SK-N-SH treated with all-trans-retinoic acid at 6 μM for 48 hours (cell line): ENCODE measurements around the gene MBOAT7.

Experiments used
- ATAC-seq: fragments of 200-7000 bp; cut with Tn5 transposase; 3 replicates; pipeline ENCODE4 v1.9.1; 2020; ENCODE audit warnings: mild to moderate bottlenecking, moderate library complexity
- ARNTL ChIP-seq: fragments of 450-650 bp; formaldehyde crosslinking; IDR thresholded peaks from 2 replicates; pipeline ENCODE4 v1.5.0; 2020; ENCODE audit warnings: low read depth, mild to moderate bottlenecking, moderate library complexity, borderline replicate concordance
- BACH2 ChIP-seq: fragments of 250-450 bp; sonication (Bioruptor Pico); IDR thresholded peaks from 2 replicates; pipeline ENCODE4 v1.9.0; 2021; ENCODE audit warnings: mild to moderate bottlenecking, borderline replicate concordance
- CSDC2 ChIP-seq: fragments of 250-450 bp; sonication (Bioruptor Pico); IDR thresholded peaks from 2 replicates; pipeline ENCODE4 v1.5.0; 2020; ENCODE audit warnings: mild to moderate bottlenecking, moderate library complexity
- ESRRG ChIP-seq: fragments of 250-450 bp; sonication (Bioruptor Pico); IDR thresholded peaks from 2 replicates; pipeline ENCODE4 v1.6.1; 2021; ENCODE audit warnings: mild to moderate bottlenecking
- GLIS3 ChIP-seq: fragments of 250-450 bp; sonication (Bioruptor Pico); IDR thresholded peaks from 2 replicates; pipeline ENCODE4 v1.5.0; 2020; ENCODE audit warnings: mild to moderate bottlenecking, moderate library complexity
- OSR1 ChIP-seq: fragments of 250-450 bp; sonication (Bioruptor Pico); IDR thresholded peaks from 2 replicates; pipeline ENCODE4 v1.8.0; 2022; ENCODE audit warnings: moderate library complexity, mild to moderate bottlenecking, inconsistent platforms
- PPARA ChIP-seq: fragments of 250-450 bp; sonication (Bioruptor Pico); IDR thresholded peaks from 2 replicates; pipeline ENCODE4 v1.5.0; 2020; ENCODE audit warnings: mild to moderate bottlenecking, borderline replicate concordance
- RARB ChIP-seq: fragments of 250-450 bp; sonication (Bioruptor Pico); IDR thresholded peaks from 2 replicates; pipeline ENCODE4 v1.8.0; 2021; ENCODE audit warnings: mild to moderate bottlenecking, moderate library complexity
- SNAI2 ChIP-seq: fragments of 250-450 bp; sonication (Bioruptor Pico); IDR thresholded peaks from 2 replicates; pipeline ENCODE4 v1.5.0; 2020; ENCODE audit warnings: mild to moderate bottlenecking, moderate library complexity
- TCF4 ChIP-seq: fragments of 250-450 bp; sonication (Bioruptor Pico); IDR thresholded peaks from 2 replicates; pipeline ENCODE4 v1.8.0; 2021; ENCODE audit warnings: mild to moderate bottlenecking, moderate library complexity, borderline replicate concordance
- TOX ChIP-seq: fragments of 250-450 bp; sonication (Bioruptor Pico); IDR thresholded peaks from 2 replicates; pipeline ENCODE4 v1.8.0; 2021; ENCODE audit warnings: mild to moderate bottlenecking, moderate library complexity, borderline replicate concordance
- ZC3H10 ChIP-seq: fragments of 250-450 bp; sonication (Bioruptor Pico); IDR thresholded peaks from 2 replicates; pipeline ENCODE4 v1.5.1; 2021; ENCODE audit warnings: mild to moderate bottlenecking, moderate library complexity
- ZFP3 ChIP-seq: fragments of 250-450 bp; sonication (Bioruptor Pico); IDR thresholded peaks from 2 replicates; pipeline ENCODE4 v1.5.0; 2020; ENCODE audit warnings: mild to moderate bottlenecking, moderate library complexity
- ZNF70 ChIP-seq: fragments of 450-650 bp; formaldehyde crosslinking; IDR thresholded peaks from 2 replicates; pipeline ENCODE4 v1.5.0; 2020; ENCODE audit warnings: mild to moderate bottlenecking, moderate library complexity
- ZNF8 ChIP-seq: fragments of 450-650 bp; formaldehyde crosslinking; IDR thresholded peaks from 2 replicates; pipeline ENCODE4 v1.5.0; 2020; ENCODE audit warnings: mild to moderate bottlenecking, moderate library complexity
- TF ChIP-seq, protein P1 (sequence below): fragments of 250-450 bp; sonication (Bioruptor Pico); IDR thresholded peaks from 2 replicates; pipeline ENCODE4 v1.5.1; 2021; ENCODE audit warnings: mild to moderate bottlenecking, moderate library complexity
- TF ChIP-seq, protein P2 (sequence below): fragments of 250-450 bp; sonication (Bioruptor Pico); IDR thresholded peaks from 2 replicates; pipeline ENCODE4 v1.8.0; 2020; ENCODE audit warnings: mild to moderate bottlenecking, moderate library complexity, borderline replicate concordance
- TF ChIP-seq, protein P3 (sequence below): fragments of 250-450 bp; sonication (Bioruptor Pico); IDR thresholded peaks from 2 replicates; pipeline ENCODE4 v1.8.0; 2021; ENCODE audit warnings: low read depth, mild to moderate bottlenecking, moderate library complexity, borderline replicate concordance
- TF ChIP-seq, protein P4 (sequence below): fragments of 250-450 bp; sonication (Bioruptor Pico); IDR thresholded peaks from 2 replicates; pipeline ENCODE4 v1.5.0; 2020; ENCODE audit warnings: mild to moderate bottlenecking, moderate library complexity

The MBOAT7 gene

GRCh38 chr19:54168174-54168917, 21.0 kb downstream of the MBOAT7 start:
- no peak for TF ChIP-seq ZNF8 (CRISPR knock-in tag)
- TF ChIP-seq GLIS3 (CRISPR knock-in tag) = peak; percentile 41; the same call in 1 of the 2 replicates
- peak; percentile 93 for ATAC-seq

DNA sequence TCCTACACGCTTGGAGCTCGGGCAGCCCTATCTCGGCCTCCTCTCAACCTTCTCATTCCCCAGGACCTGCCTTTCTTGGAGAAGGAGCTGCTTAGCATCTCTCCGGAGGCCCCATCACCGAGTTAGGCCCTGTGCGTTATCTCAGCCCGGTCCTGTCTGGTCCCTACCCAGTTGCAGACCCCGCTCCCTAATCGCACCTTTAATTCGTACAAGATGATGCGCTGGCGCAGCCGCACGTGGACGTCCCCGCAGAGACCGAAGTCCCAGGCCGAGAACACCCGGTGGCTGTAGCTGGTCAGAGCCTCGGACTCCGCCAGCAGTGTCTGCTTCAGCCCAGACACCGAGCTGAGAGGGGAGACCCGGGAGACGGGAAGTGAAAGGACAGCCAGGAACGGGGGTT, 24.2 kb downstream of the MBOAT7 start:
- ATAC-seq = no peak
- no peak for TF ChIP-seq BACH2 (CRISPR knock-in tag)
- no peak for TF ChIP-seq ARNTL (CRISPR knock-in tag)
- no peak for TF ChIP-seq PPARA (CRISPR knock-in tag)
- TF ChIP-seq TCF4 = no peak
- no peak for TF ChIP-seq ZNF70 (CRISPR knock-in tag)
- TF ChIP-seq ZNF8 (CRISPR knock-in tag) = no peak
- TF ChIP-seq RARB (CRISPR knock-in tag) = no peak
- TF ChIP-seq SNAI2 (CRISPR knock-in tag) = no peak
- TF ChIP-seq, protein P1, sequence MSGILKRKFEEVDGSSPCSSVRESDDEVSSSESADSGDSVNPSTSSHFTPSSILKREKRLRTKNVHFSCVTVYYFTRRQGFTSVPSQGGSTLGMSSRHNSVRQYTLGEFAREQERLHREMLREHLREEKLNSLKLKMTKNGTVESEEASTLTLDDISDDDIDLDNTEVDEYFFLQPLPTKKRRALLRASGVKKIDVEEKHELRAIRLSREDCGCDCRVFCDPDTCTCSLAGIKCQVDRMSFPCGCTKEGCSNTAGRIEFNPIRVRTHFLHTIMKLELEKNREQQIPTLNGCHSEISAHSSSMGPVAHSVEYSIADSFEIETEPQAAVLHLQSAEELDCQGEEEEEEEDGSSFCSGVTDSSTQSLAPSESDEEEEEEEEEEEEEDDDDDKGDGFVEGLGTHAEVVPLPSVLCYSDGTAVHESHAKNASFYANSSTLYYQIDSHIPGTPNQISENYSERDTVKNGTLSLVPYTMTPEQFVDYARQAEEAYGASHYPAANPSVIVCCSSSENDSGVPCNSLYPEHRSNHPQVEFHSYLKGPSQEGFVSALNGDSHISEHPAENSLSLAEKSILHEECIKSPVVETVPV (CRISPR knock-in tag) = no peak
- no peak for TF ChIP-seq ZFP3 (CRISPR knock-in tag)
- TF ChIP-seq ESRRG (CRISPR knock-in tag) = no peak
- TF ChIP-seq ZC3H10 (CRISPR knock-in tag) = no peak
- TF ChIP-seq, protein P2, sequence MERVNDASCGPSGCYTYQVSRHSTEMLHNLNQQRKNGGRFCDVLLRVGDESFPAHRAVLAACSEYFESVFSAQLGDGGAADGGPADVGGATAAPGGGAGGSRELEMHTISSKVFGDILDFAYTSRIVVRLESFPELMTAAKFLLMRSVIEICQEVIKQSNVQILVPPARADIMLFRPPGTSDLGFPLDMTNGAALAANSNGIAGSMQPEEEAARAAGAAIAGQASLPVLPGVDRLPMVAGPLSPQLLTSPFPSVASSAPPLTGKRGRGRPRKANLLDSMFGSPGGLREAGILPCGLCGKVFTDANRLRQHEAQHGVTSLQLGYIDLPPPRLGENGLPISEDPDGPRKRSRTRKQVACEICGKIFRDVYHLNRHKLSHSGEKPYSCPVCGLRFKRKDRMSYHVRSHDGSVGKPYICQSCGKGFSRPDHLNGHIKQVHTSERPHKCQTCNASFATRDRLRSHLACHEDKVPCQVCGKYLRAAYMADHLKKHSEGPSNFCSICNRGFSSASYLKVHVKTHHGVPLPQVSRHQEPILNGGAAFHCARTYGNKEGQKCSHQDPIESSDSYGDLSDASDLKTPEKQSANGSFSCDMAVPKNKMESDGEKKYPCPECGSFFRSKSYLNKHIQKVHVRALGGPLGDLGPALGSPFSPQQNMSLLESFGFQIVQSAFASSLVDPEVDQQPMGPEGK = no peak
- no peak for TF ChIP-seq TOX (CRISPR knock-in tag)
- TF ChIP-seq, protein P3, sequence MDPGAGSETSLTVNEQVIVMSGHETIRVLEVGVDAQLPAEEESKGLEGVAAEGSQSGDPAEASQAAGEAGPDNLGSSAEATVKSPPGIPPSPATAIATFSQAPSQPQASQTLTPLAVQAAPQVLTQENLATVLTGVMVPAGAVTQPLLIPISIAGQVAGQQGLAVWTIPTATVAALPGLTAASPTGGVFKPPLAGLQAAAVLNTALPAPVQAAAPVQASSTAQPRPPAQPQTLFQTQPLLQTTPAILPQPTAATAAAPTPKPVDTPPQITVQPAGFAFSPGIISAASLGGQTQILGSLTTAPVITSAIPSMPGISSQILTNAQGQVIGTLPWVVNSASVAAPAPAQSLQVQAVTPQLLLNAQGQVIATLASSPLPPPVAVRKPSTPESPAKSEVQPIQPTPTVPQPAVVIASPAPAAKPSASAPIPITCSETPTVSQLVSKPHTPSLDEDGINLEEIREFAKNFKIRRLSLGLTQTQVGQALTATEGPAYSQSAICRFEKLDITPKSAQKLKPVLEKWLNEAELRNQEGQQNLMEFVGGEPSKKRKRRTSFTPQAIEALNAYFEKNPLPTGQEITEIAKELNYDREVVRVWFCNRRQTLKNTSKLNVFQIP (CRISPR knock-in tag) = no peak
- no peak for TF ChIP-seq OSR1 (CRISPR knock-in tag)
- TF ChIP-seq GLIS3 (CRISPR knock-in tag) = no peak
- TF ChIP-seq, protein P4, sequence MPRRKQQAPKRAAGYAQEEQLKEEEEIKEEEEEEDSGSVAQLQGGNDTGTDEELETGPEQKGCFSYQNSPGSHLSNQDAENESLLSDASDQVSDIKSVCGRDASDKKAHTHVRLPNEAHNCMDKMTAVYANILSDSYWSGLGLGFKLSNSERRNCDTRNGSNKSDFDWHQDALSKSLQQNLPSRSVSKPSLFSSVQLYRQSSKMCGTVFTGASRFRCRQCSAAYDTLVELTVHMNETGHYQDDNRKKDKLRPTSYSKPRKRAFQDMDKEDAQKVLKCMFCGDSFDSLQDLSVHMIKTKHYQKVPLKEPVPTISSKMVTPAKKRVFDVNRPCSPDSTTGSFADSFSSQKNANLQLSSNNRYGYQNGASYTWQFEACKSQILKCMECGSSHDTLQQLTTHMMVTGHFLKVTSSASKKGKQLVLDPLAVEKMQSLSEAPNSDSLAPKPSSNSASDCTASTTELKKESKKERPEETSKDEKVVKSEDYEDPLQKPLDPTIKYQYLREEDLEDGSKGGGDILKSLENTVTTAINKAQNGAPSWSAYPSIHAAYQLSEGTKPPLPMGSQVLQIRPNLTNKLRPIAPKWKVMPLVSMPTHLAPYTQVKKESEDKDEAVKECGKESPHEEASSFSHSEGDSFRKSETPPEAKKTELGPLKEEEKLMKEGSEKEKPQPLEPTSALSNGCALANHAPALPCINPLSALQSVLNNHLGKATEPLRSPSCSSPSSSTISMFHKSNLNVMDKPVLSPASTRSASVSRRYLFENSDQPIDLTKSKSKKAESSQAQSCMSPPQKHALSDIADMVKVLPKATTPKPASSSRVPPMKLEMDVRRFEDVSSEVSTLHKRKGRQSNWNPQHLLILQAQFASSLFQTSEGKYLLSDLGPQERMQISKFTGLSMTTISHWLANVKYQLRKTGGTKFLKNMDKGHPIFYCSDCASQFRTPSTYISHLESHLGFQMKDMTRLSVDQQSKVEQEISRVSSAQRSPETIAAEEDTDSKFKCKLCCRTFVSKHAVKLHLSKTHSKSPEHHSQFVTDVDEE = no peak

DNA sequence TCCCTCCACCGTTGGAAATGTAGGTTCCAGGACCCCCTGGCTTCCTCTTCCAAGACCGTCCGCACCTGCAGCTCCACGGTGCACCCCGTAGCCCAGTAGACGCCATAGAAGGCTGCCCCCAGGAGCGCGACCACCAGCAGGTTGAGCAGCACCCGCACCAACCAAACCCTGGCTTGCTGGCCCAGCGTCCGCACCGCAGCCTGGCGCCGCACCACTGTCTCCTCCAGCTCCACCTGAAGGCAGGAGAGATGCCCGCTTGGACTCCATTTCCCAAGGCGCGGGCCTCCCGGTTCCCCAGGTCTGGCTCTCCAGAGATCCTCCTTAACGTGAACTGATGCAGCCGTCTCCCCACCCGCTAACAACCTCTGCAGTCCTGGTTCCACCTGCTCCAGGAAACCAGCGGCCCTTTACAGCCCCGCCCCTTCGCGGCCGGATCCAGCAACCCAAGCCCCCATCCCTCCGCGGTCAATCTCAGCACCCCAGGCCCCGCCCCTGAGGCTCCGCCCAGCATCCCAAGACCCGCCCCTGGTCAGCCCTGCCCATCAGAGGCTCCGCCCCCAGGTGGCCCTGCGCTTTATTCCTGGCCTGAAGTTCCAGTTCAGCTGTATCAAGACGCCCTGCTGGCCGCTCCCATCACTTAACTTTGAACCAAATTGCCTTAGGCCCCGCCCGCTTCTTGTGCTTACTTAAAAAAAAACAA, 24.9 kb downstream of the MBOAT7 start:
- no peak for ATAC-seq

More for the DNA sequence above, 24.9 kb downstream of the MBOAT7 start:
- no peak for TF ChIP-seq CSDC2 (CRISPR knock-in tag)
- no peak for TF ChIP-seq RARB (CRISPR knock-in tag)
- TF ChIP-seq, protein P3 (CRISPR knock-in tag) = no peak
- no peak for TF ChIP-seq ARNTL (CRISPR knock-in tag)
- TF ChIP-seq ESRRG (CRISPR knock-in tag) = no peak
- no peak for TF ChIP-seq OSR1 (CRISPR knock-in tag)
- no peak for TF ChIP-seq ZNF8 (CRISPR knock-in tag)
- no peak for TF ChIP-seq ZNF70 (CRISPR knock-in tag)
